LoVo (cell line): ENCODE results near the gene PRDX5.
A peak's percentile ranks its signal among the peaks of the same experiment; 100 is the strongest.

Experiments
- DNase-seq: peaks from one replicate; pipeline ENCODE4 v3.0.0-alpha.2; 2016; ENCODE audit warnings: low spot score

PRDX5 gene

GRCh38 chr11:64317961-64318765 lies at the start of gene PRDX5:
Gene PRDX5 (plus strand): TSS chr11:64318121. CDS start chr11:64318216, 95 bp downstream.
- DNase-seq, result peak; percentile 98

DNA sequence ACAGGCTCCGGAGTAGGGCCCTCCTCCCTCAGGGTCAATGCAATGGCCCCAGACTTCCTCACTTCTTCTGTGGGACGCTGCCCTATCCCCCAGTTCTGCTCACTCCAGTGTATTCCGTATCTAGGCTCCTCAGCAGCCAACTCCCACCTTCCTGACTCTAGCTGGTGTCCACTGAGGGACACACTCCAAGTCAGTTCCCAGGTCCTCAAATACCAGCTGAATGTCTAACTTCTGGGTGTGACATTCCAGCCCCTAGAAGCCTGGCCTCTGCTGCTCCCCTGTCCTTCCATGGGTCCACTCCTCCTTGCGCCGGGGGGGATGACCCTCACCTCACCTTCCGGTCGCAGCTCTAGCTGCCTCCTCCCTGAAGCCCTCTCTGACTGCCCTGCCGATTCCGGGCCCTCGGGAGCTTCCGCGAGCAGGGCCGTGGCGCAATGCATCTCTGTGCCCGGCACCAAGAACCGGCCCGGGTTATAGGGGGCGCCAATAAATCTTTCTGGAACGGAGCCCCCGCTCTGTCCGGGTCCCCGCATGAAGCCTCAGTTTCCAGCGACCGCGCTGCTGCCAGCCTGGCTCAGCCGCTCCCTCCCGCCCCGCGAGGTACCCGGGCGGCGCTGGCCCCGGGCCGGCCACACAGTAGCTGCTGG lies 48.9 kb upstream of the PRDX5 start:
- DNase-seq, result no peak

DNA sequence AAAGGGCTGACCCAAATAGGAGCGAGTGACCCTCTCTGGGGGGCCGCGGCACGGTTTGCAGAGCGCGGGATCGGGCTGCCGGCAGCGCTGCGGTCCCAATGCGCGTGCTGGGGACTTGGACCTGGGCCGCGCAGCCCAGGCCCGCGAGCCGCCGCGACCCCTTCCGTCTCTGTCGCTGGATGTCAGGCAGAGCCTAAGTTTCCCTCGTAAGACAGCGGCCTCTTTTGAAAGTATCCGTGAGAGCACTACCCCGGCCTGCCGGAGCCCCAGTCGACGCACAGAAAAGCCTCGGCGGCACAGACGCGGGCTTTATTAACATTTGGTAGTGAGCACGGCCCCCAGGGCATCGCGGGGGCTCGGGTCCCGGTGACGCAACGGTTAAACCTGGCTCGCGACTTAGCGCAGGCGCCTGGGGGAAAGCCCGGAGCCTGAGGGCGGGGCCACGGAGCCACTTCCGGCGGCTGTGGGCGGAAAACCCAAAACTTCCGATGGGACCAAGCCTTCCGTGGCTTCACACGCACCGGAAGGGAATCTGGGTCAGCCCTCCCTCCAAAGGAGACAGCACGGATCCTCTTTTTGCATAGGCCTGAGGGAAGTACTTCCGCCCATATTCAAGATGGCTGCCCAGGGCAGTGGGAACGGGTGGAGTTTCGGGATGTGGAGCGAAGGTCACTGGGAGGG lies 48.2 kb upstream of the PRDX5 start:
- peak; percentile 99 for DNase-seq

DNA sequence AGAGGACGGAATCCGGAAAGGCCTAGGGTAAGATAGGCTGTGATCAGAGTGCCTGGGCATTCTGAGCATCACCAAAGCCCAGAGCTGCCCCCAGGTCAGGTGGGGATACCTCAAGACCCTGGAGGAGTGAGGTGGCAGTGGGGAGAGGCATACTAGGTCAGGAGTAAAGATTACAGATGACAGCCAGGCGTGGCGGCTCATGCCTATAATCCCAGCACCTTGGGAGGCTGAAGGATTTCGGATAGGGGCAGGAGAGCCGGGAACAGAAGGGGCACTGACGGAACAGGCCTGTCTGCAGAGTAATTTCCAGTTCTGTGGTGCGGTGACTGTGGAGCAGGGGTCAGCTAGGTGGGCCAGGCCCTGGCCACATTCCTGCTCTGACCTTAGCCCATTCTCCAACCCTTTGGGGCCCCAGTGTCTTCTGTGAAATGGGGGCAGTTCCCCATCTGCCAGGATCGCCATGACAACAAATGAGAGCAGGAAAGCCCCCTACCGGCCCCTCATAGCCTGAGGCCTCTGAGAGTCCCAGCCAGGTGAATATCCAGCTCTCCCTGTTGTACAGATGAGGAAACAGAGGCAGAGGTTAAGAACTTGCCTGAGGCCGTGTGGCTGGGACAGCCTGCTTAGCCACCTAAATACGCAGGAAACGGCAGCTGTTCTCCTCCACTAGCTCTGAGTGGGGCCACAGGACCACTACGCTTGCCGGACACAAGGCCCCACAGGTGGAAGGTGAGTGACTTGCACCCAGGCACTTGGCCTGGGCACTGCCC lies 42.7 kb upstream of the PRDX5 start:
- no peak for DNase-seq

GRCh38 chr11:64275841-64276240 lies 42.1 kb upstream of the PRDX5 start:
- no peak for DNase-seq

DNA sequence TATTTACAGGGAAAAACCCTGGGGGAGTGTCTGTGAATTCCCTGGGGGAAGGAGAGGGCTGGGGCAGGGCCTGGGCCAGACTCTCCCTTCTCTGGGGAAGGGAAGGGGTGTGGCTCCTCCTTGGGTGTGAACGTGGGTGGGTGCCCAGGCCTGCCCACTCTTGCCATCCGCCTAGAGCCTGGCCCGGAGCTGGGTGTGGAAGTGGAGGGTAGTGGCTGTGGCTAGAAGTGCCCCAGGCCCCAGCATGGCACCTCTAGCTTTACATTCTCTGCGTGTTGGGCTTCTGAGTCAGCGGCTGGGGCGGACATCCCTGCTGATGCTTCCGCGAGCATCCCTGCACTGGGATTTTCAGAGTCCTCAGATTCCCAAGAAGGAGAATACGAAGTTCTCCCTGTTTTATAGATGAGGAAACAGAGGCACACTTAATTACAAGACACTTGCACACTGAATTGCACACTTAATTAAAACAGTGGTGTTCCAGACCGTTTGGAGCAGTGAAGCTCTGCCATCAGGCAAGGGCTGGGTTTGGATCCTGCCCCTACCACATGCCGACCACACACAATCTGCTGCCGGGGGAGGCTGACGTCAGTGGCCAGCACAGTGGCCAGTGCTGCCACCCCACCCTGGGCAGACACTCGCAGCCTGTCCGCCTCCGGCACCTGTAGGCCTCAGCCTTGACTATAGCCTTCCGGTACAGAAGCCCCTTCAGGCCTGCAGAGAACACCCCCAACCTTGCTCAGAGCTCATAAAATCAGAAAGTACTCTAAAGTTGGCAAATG lies 41.1 kb upstream of the PRDX5 start:
- peak; percentile 75 for DNase-seq

- DNase-seq, result no peak
These were observed 39.2 kb upstream of the PRDX5 start for GRCh38 chr11:64278576-64279190.

DNA sequence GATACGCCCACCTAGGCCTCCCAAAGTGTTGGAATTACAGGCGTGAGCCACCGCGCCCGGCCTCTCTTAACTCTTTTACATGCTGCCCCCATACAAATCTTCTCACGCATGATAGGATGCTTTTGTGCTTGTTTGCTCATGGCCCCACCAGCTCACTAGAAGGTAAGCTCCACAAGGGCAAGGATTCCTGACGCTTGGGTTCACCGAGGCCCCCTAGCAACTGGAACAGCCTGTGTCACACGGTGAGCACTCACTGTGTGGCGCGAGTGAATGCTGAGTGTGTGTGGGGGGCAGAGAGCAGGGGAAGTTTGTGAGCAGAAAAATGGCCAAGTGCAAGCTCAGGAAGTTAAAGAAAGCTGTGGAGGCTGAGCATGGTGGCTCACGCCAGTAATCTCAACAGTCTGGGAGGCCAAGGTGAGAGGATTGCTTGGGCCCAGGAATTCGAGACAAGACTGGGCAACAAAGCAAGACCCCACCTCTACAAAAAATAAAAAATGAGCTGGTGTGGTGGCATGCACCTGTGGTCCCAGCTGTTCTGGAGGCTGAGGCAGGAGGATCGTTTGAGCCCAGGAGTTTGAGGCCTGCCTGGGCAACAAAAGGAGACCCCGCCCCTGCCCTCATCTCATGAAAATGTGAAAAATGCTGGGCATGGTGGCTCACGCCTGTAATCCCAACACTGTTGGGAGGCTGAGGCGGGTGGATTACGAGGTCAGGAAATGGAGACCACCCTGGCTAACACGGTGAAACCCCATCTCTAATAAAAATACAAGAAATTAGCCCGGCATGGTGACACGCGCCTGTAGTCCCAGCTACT lies 35.8 kb upstream of the PRDX5 start:
- no peak for DNase-seq

GRCh38 chr11:64283092-64283491 lies 34.8 kb upstream of the PRDX5 start:
- no peak for DNase-seq

DNA sequence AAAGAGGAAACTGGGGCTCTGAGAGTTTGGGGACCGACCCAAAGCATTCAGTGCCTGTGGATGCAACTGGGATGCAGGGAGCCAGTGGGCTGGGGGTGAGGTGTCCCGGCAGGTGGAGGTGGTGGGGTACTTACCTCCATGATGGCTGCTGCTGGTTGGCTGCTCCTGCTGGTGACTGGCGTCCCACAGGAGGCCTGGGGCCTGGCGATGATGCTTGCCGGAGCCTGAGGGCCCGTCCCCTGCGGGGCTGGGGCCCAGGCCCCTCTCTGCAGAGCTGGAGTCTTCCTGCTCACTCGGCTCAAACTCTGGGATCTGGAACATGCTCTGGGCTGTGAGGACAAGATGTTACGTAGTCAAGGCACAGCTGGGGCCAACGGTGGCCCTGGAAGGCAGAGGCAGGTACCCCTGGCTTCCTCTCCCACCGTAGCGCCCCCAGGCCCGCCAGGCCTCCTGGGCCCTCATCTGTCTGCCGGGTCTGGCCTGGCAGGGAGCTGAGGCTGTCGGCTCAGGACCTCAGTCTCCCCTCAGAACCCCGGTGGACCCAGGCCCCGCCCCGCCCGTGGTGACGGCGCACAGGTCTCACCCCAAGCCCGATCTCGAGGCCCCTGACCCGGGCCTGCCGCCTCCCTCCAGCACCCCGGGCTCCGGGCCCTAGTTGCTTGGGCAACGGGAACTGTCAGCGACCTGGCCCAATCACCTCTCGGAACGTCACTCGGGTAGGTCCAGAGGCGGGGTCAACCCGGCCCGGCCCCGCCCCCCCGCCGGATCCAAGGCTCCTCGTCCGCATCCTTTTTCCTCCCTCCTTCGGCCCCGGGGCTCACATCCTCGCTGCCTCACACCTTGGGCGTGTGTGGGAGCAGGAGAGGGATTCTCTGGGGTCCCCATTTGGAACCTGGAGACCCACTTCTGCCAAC lies 33.6 kb upstream of the PRDX5 start, which contains the start of gene BAD:
BAD (minus strand) TSS at position 618 of the 914 bp plus-strand sequence; CDS start at position 321, 297 bp downstream.
- DNase-seq, result peak; percentile 92

- DNase-seq, result peak; percentile 75
These were observed 32.7 kb upstream of the PRDX5 start, which contains the start of gene GPR137 for GRCh38 chr11:64284962-64285884. Gene GPR137 (plus strand): TSS chr11:64285848. CDS start chr11:64286525, 677 bp downstream.

DNA sequence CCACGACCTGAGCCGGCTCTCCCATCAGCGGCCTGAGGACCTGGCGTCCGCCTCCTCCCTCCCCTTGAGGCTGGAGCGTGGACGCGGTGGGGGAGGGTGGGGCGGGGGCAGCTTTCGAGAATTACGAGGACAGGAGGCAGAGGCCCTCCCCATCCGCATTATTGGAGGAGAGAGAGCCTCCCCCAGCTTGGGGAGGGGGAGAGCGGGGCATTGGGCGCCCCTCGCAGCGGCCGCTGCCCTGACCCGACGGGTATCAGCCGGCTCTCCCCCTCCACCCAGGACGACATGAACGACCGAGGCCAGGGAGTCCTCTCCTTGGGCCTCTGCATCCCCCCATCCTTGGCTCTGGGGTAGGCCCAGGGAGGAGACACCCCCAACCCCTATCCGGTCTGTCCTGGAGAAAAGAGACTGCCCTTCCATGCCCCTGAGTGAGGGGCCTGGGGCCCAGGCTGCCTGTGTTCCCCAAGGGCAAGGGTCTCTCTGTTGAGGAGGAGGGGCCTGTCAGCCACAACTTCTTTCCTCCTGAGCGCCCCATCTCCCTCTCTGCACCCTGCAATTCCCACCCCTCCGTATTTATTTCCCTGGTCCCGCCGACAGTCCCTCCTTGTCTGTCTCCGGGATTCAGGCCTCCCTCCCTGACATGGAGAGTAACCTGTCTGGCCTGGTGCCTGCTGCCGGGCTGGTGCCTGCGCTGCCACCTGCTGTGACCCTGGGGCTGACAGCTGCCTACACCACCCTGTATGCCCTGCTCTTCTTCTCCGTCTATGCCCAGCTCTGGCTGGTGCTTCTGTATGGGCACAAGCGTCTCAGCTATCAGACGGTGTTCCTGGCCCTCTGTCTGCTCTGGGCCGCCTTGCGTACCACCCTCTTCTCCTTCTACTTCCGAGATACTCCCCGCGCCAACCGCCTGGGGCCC lies 31.8 kb upstream of the PRDX5 start:
- peak; percentile 46 for DNase-seq

DNA sequence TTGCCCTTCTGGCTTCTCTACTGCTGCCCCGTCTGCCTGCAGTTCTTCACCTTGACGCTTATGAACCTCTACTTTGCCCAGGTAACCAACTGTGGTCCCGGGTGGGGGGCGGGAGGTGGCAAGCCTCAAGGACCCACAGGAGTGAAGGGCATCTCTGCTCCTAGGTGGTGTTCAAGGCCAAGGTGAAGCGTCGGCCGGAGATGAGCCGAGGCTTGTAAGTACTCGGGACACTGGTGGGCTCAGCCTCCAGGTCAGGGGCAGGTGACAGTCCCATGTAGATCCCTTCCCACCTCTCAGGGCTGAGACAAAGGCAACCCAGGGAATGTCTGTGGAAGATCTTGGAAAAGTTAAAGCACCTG lies 31.1 kb upstream of the PRDX5 start:
- no peak for DNase-seq

DNA sequence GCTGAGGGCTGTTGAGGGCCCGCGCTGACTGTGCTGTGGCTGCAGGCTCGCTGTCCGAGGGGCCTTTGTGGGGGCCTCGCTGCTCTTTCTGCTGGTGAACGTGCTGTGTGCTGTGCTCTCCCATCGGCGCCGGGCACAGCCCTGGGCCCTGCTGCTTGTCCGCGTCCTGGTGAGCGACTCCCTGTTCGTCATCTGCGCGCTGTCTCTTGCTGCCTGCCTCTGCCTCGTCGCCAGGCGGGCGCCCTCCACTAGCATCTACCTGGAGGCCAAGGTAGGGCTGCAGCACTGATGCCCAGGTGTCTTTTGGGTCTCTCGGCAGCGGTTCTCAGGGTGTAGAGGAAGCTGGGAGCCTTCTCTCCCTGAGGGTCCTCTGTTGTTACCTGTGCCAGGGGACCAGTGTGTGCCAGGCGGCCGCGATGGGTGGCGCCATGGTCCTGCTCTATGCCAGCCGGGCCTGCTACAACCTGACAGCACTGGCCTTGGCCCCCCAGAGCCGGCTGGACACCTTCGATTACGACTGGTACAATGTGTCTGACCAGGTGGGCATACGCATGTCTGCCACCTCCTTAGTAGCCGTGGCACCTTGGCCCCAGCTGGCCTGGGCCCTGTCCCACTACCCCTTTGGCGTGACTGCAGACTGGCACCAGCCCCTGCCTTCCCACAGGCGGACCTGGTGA lies 30.1 kb upstream of the PRDX5 start:
- DNase-seq, result no peak

DNA sequence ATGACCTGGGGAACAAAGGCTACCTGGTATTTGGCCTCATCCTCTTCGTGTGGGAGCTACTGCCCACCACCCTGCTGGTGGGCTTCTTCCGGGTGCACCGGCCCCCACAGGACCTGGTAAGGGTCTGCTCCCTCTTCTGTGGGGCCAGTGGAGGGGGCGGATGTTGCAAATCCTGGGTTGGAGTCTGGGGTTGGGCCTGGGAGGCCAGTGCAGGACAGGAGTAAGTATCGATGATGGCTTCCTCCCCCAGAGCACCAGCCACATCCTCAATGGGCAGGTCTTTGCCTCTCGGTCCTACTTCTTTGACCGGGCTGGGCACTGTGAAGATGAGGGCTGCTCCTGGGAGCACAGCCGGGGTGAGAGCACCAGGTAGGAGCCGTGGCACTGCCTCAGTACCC lies 29.6 kb upstream of the PRDX5 start:
- no peak for DNase-seq

- no peak for DNase-seq
These were observed 28.8 kb upstream of the PRDX5 start for GRCh38 chr11:64289002-64289564.
